GM18520 (cell line): ENCODE results near the gene EPHX1.
"Not testable (repeated sequence)": the region's sequence is repeated elsewhere in the genome, so short reads cannot be mapped to it uniquely, and the experiment has no call there.

Experiments used
- ATAC-seq: cut with Tn5 transposase; IDR thresholded peaks from one replicate; pipeline ENCODE4 v1.9.1; 2021; ENCODE audit not compliant: unreplicated experiment

Gene EPHX1

GRCh38 chr1:225815526-225816178 lies 5.7 kb downstream of the EPHX1 start:
- ATAC-seq, result no peak

GRCh38 chr1:225816643-225817538 lies 7.0 kb downstream of the EPHX1 start:
- no peak for ATAC-seq

GRCh38 chr1:225817611-225818061 lies 7.7 kb downstream of the EPHX1 start:
- ATAC-seq, result no peak

GRCh38 chr1:225818229-225818628 lies 8.3 kb downstream of the EPHX1 start:
- no peak for ATAC-seq

GRCh38 chr1:225819346-225820192 lies 9.6 kb downstream of the EPHX1 start:
- no peak for ATAC-seq

DNA sequence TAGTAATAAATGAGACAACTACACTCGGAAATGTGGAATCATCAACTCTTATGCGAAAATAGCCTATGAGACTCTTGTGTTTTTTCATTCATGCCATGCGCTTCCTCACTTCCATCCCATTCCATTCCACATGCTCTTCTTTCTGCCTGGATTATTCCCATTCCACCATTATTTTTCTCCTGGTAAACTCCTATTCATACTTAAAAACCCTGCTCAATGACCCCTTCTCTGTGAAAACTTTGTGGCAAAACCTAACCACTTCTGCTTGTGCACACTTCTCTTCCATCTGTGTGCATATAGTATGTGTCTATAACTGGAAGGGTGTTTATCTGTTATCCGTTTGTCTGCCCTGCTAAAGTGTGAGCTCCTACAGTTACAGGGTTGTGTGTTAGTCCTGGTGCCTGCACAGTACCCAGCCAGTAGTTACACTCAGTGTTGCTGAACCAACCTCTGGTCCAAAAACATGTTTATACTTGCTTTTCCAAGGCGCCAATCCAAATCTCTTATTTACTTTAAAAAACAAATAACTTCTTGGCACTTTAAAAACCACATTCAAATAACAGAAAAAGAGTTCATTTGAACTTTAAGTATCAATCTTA lies 10.7 kb downstream of the EPHX1 start:
- no peak for ATAC-seq

DNA sequence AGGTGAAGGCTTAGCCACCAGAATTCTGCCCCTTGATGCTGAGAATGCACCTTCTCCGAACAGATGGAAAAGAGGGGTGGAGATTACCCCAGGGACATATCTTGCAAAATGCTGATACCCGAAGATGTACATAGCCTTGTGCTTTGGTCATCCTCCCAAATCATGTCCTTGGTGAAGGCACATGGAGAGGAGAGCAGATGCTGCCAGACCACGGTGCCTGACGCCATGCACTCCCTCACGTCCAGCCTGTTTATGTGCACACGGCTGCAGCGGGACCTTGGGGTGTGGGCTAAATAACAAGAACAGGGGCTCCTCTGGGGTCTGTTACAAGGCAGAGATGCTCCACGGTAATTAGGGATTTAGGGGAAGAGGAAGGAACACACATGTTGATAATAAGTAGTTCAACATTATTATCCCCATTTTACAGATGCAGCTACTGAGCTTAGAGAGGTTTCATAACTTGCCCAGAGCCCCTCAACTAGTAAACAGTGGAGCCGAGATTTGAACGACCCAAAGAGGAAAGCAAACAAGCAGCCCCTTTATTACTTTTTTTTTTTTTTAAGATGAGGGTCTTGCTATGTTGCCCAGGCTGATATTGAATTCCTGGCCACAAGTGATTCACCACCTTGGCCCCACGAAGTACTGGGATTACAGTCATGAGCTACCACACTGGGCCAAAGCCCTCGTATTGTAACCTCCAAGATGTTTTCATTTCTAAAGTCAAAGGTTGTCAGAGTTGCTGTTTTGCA lies 12.9 kb downstream of the EPHX1 start:
- no peak for ATAC-seq

DNA sequence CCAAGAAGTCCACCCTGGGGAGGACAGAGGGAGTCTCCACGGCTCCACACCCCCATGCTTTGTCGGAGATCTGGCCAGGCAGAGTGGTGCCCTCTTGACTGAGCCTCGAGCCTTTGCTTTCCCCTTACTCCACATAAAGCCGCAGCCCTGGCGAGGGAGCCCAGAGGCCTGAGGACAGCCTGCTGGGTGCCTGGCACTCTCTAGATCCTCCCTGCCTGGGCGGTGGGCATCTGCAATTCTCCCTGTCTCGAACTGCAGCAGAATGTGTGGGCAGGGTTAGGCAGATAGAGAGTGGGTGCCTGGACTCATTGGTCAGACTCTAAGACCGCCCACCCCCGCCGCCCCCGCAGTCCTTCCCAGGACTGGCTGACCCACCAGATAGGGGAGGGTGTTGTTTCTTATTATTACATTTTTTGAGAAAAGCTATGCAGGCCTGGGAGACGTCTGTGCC lies 13.9 kb downstream of the EPHX1 start:
- no peak for ATAC-seq

- no peak for ATAC-seq
These were observed 14.6 kb downstream of the EPHX1 start for GRCh38 chr1:225824533-225824941.

DNA sequence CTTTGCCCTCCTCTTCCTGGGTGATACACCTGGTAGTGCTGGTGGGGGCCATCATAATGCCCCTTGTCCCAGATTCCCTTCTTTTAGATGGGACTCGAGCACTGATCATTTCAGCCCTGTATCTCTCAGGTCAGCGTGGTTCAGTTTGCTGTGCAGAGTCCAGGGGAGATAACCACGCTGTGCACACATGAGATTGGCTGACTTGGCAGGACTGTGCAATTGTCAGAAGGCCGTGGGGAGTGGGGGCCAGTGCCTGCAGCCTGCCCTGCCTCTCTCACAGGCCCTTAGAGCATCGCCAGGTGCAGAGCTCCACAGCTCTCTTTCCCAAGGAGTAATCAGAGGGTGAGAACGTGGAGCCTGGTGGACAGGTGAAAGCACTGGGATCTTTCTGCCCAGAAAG lies 15.2 kb downstream of the EPHX1 start:
- no peak for ATAC-seq

DNA sequence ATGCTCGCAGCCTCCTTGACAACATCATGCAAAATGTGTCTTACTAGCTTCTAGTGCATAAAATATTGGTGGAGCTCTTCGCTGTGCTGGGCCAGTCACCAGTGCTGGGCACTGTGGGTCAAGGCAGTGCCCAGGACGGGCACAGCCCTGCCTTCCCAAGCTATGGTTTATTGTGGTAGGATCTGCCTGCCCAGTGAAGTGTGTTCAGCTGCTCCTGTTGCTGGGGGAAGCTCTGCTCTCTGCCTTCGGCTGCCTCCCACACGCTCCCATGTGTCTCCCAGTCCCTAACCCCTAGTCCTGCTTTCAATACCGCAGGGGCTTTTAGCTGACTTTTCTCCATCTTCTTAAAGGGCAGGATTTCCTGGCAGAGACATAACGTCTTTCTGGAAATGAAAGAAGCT lies 15.7 kb downstream of the EPHX1 start:
- no peak for ATAC-seq

GRCh38 chr1:225827076-225827475 lies 17.2 kb downstream of the EPHX1 start:
- no peak for ATAC-seq

GRCh38 chr1:225828706-225829345 lies 18.9 kb downstream of the EPHX1 start:
- ATAC-seq, result no peak

DNA sequence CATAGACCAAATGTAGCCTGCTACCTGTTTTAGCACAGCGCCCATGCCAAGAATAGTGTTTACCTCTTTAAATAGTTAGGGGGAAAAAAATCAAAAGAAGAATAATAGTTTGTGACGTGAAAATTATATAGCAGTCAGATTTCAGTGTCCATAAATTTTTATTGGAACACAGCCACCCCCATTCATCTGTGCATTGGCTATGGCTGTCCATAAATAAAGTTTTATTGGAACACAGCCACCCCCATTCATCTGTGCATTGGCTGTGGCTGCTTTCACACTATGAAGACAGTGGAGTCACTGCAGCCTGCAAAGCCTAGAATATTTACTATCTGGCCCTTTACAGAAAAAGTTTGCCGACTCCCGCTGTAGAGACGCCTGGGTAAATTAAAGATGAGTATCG lies 20.9 kb downstream of the EPHX1 start:
- ATAC-seq, result no peak

GRCh38 chr1:225834417-225835329 lies 24.7 kb downstream of the EPHX1 start:
- no peak for ATAC-seq

DNA sequence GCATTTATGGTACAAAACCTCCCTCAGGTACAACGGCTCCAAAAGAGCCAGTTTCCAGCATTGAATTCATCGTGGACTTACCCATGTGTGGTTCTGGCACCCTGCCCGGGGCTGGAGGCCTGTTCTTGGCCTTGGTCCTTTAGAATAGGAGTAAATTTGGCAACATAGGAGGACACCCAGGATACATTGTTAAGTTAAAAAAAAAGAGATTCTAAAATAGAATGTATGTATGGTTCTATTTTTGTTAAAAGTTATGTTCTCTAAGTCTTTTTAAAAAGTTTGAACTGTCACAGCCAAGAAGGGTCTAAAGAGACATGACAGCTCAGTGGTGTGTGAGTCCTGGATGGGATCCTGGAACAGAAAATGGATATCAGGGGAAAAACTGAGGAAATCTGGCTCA lies 25.9 kb downstream of the EPHX1 start:
- no peak for ATAC-seq

DNA sequence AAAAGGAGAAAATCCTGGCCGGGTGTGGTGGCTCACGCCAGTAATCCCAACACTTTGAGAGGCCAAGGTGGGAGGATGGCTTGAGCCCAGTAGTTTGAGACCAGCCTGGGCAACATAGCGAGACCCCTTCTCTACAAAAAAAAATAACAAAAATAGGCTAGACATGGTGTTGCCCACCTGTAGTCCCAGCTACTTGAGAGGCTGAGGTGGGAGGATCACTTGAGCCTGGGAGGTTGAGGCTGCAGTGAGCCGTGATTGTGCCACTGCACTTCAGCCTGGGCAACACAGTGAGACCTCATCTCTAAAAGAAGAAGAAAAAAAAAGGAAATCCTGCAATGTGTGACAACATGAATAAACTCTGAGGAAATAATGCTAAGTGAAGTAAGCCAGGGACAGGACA lies 26.4 kb downstream of the EPHX1 start:
- ATAC-seq, result not testable (repeated sequence)

GRCh38 chr1:225838793-225839192 lies 28.9 kb downstream of the EPHX1 start:
- no peak for ATAC-seq

DNA sequence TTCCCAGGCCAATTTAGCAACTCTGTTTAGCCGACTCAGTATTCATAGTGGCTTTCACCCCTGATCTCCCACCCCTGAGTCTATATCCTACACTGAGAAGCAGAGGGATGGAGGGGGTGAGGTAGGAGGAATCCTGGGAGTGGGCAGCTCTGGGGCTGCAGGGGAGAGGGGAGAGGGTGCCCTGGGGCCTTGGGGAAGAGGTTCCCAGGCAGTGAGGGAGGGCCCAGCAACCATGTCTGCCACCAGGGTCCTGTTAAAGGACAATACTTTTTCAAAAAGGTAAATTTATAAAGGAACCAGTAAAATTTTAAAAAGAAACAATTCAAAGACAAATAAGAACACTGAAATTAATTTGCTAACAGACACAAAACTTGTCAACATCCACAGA lies 30.3 kb downstream of the EPHX1 start:
- no peak for ATAC-seq
